HepG2 (cell line): ENCODE results near the gene GSAP. TPM values are rescaled to one million over a fixed set of nuclear protein-coding genes. Genes with fewer than 3 reads are reported as not detected.
A peak's percentile ranks its signal among the peaks of the same experiment; 100 is the strongest.

Experiments
- ATAC-seq: fragments of 200-7000 bp; cut with Tn5 transposase; 3 replicates; pipeline ENCODE4 v1.9.1; 2020; ENCODE audit warnings: mild to moderate bottlenecking, moderate library complexity
- BruUV-seq: library from RNA; stranded (reverse); fragments of 400-500 nt; replicated peaks from 2 replicates; lab custom pipeline; 2021; lab: Mats Ljungman, UMichigan
- CTCF ChIA-PET: fragments of 300-600 bp; formaldehyde crosslinking; extraction: SDS; loops from one replicate; lab custom pipeline; 2021; ENCODE audit warnings: low total read pairs, inconsistent platforms, low intra/inter-chr PET ratio; lab: Yijun Ruan, JAX
- POLR2A ChIA-PET: fragments of 350-600 bp; sonication (Branson Sonifier 250); formaldehyde crosslinking; loops from one replicate; lab custom pipeline; 2020; ENCODE audit warnings: antibody characterized with exemption, inconsistent platforms; lab: Yijun Ruan, JAX
- DNase-seq: peaks from one replicate; pipeline ENCODE4 v3.0.0-alpha.2; 2015; ENCODE audit warnings: low spot score
- FAIRE-seq: peaks from 3 replicates; lab custom pipeline; 2011; peaks lifted over from hg19 to GRCh38; lab: Jason Lieb, UNC
- H2AFZ ChIP-seq: one replicate; pipeline ENCODE4 v1.6.1; 2011; ENCODE audit warnings: low read length, inconsistent platforms
- H3K27ac ChIP-seq: fragments of 300-600 bp; 3 replicates; pipeline ENCODE4 v1.8.0; 2011; ENCODE audit warnings: mixed run types, mild to moderate bottlenecking, mixed read lengths, low read length, inconsistent platforms; ENCODE audit not compliant: insufficient read depth; ENCODE audit errors: extremely low read length
- H3K27me3 ChIP-seq, 2 experiments: fragments of 200-600 bp in 1 of 2; 2 replicates in 1 of 2; 3 replicates in 1 of 2; pipeline versions ENCODE4 v1.6.0 to v1.8.0; 2011; ENCODE audit warnings: low read length in 2 of 2, mild to moderate bottlenecking in 2 of 2, moderate library complexity in 2 of 2, inconsistent platforms in 1 of 2; ENCODE audit not compliant: insufficient read depth in 2 of 2, control insufficient read depth in 1 of 2
- H3K36me3 ChIP-seq, 2 experiments: fragments of 200-600 bp in 1 of 2; replicated peaks in 1 of 2; 2 replicates in 1 of 2; 3 replicates in 1 of 2; pipeline versions ENCODE4 v1.5.1 to v1.8.0; 2011; ENCODE audit warnings: low read length in 2 of 2, inconsistent platforms in 1 of 2; ENCODE audit not compliant: insufficient read depth in 2 of 2, control insufficient read depth in 1 of 2
- H3K4me1 ChIP-seq: 2 replicates; pipeline ENCODE4 v1.5.1; 2012; ENCODE audit warnings: low read length, inconsistent platforms; ENCODE audit not compliant: insufficient read depth
- H3K4me2 ChIP-seq: 2 replicates; pipeline ENCODE4 v1.6.0; 2011; ENCODE audit warnings: low read depth, low read length, inconsistent platforms
- H3K4me3 ChIP-seq, 3 experiments: fragments of 200-600 bp in 1 of 3; sonication (generic), shearing (Covaris generic) in 1 of 3; replicated peaks in 1 of 3; 2 replicates each; pipeline ENCODE4 v1.5.1; 2011 to 2016; ENCODE audit warnings: low read length in 3 of 3, inconsistent platforms in 2 of 3, low read depth in 2 of 3, mild to moderate bottlenecking in 2 of 3, control low read depth in 1 of 3, mixed read lengths in 1 of 3; ENCODE audit not compliant: insufficient read depth in 1 of 3
- H3K79me2 ChIP-seq: one replicate; pipeline ENCODE4 v1.6.1; 2011; ENCODE audit warnings: low read length, inconsistent platforms; ENCODE audit not compliant: insufficient read depth
- H3K9ac ChIP-seq: 2 replicates; pipeline ENCODE4 v1.6.0; 2011; ENCODE audit warnings: mild to moderate bottlenecking, low read depth, low read length, inconsistent platforms; ENCODE audit not compliant: insufficient read depth
- H3K9me3 ChIP-seq: 2 replicates; pipeline ENCODE4 v1.5.1; 2012; ENCODE audit warnings: mild to moderate bottlenecking, low read length
- H4K20me1 ChIP-seq: 2 replicates; pipeline ENCODE4 v1.6.0; 2011; ENCODE audit warnings: inconsistent platforms, mild to moderate bottlenecking, low read length, moderate library complexity; ENCODE audit not compliant: insufficient read depth
- ATF6 ChIP-seq: sonication (generic); formaldehyde crosslinking; conservative IDR thresholded peaks from 2 replicates; pipeline ENCODE4 v1.4.0; 2020; ENCODE audit warnings: missing genetic modification reagents
- HNF1B ChIP-seq: sonication (generic); formaldehyde crosslinking; IDR thresholded peaks from 2 replicates; pipeline ENCODE4 v1.5.1; 2020; ENCODE audit warnings: mild to moderate bottlenecking, moderate library complexity, missing genetic modification reagents
- KAT2B ChIP-seq: fragments of 150-350 bp; IDR thresholded peaks from 2 replicates; pipeline ENCODE4 v1.6.1; 2014; ENCODE audit warnings: low read depth, low read length, borderline replicate concordance
- MEIS2 ChIP-seq: sonication (generic); formaldehyde crosslinking; IDR thresholded peaks from 2 replicates; pipeline ENCODE4 v1.9.0; 2021; ENCODE audit warnings: mild to moderate bottlenecking, missing genetic modification reagents
- RARA ChIP-seq: IDR thresholded peaks from 2 replicates; pipeline ENCODE4 v1.6.1; 2016; ENCODE audit warnings: missing genetic modification reagents, missing compliant biosample characterization
- WGBS: methylation state at CpG from one replicate; pipeline ENCODE4 v1.1.6; 2017; ENCODE audit warnings: low lambda C conversion rate; 5-methylcytosine and 5-hydroxymethylcytosine counted together
- in situ Hi-C: cut with HindIII; loops from 2 replicates; pipeline ENCODE4 v1.10.0; 2017; ENCODE audit warnings: low pct_unique_long_range_greater_than_20kb; ENCODE audit not compliant: extremely low pct_ligation_motif_present
- intact Hi-C: fragments of 100-400 bp; cut with micrococcal nuclease; formaldehyde crosslinking; loops from one replicate; pipeline ENCODE4 v1.10.0; 2022; ENCODE audit not compliant: unreplicated experiment
- polyA plus RNA-seq, 8 experiments: library from polyadenylated mRNA; depleted of rRNA in 3 of 8; stranded (reverse) in 7 of 8; unstranded in 1 of 8; fragments of >200 nt; fragmentation: Illumina TruSeq in 4 of 8; extraction: Trizol in 4 of 8; gene quantifications; 2 replicates each; pipeline versions ENCODE4 v1.2.1 to v1.2.3, GENCODE V29; 2011 to 2016; ENCODE audit warnings: low read depth in 4 of 8, missing spikeins in 1 of 8, mixed read lengths in 1 of 8; ENCODE audit not compliant: insufficient read depth in 1 of 8
- total RNA-seq, 5 experiments: library from RNA; depleted of rRNA; stranded (reverse); fragments of >200 nt; fragmentation: Illumina TruSeq; extraction: Trizol; gene quantifications; 2 replicates each; pipeline ENCODE4 v1.2.3, GENCODE V29; 2016; ENCODE audit warnings: low read depth in 1 of 5
- TF ChIP-seq, protein P1 (sequence below): IDR thresholded peaks from 2 replicates; pipeline ENCODE4 v1.6.1; 2016
- TF ChIP-seq, protein P2 (sequence below): sonication (generic); formaldehyde crosslinking; IDR thresholded peaks from 2 replicates; pipeline ENCODE4 v1.5.0; 2020; ENCODE audit warnings: missing genetic modification reagents, mild to moderate bottlenecking, borderline replicate concordance

GSAP gene
- total and polyA plus RNA-seq, 2 of the 13 experiments (the other 11 are each of a cell fraction or from before 2014, with no cell fraction given), result 34.6 to 40.6 TPM

DNA sequence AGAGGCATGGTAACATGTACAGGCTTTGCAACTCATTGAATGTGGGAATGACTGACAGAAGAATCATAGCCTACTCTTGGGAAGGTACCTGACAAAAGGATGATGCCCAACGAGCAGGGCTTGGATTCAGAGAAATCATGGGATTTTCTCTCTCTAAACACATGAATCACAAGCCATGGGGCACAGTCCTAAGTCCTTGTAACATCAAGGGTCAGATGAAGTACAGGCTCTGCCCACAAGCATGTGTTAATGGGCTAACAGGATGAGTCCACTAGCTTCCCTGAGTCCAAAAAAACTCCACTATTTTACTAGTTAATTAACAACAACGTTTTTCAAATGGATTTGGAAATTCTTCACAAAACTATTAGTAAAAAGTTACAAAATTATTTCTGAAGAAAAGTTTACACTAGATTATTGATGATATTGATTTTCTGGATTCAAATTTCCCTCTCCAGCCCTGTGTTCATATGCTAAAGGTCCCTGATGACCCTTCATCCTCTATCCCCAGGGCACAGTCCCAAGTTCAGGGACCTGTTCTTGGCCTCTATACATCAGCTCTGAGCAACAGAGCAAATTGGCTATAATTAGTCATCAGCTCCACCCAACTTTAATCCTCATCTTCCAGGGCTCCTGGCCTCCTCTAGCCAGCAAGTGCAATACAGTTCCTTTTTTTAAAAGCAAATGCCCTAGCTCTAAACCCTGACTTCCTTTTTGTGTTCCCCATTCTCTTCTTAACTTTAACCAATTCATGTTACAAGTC, 99.8 kb downstream of the GSAP start:
- intact Hi-C loops, result no loop called here
- WGBS, result 30% methylated on average over 2 of the region's 2 CpGs
- Histone ChIP-seq H3K36me3 (peaks cover 23 to 56% of the 10 kb centered on the region in 2 experiments), H3K4me2 (no peak overlapping the region), H2AFZ (no peak overlapping the region), H4K20me1 (no peaks in the 10 kb centered on the region), H3K27ac (peak overlapping the region; percentile 14), H3K9ac (no peak overlapping the region), H3K9me3 (no peaks in the 10 kb centered on the region), H3K4me1 (peaks cover 11% of the 10 kb centered on the region), H3K4me3 (no peak overlapping the region), H3K79me2 (no peaks in the 10 kb centered on the region), H3K27me3 (no peaks in the 10 kb centered on the region)
- in situ Hi-C loops, result no loop called here
- no TSS peak for BruUV-seq
- ChIA-PET POLR2A (no interaction called here), CTCF (no interaction called here)
- 0 out of 2 replicates have a peak, but pooled peaks have one; percentile 11 for TF ChIP-seq RARA (CRISPR knock-in tag)
- no peak for TF ChIP-seq HNF1B (CRISPR knock-in tag)
- TF ChIP-seq KAT2B, result peak; percentile 83
- DNase-seq (no peak), FAIRE-seq (no peak), ATAC-seq (peak; percentile 90)

GRCh38 chr7:77315182-77315591, 101.0 kb downstream of the GSAP start:
- no TSS peak for BruUV-seq
- no peak overlapping the region for H3K27ac ChIP-seq
- DNase-seq, result no peak
- in situ Hi-C loops (no loop called here), intact Hi-C loops (no loop called here)
- no peak overlapping the region for H3K4me3 ChIP-seq
- no peak overlapping the region for H2AFZ ChIP-seq
- H3K9ac ChIP-seq, result no peak overlapping the region
- H3K4me2 ChIP-seq, result no peak overlapping the region
- ATAC-seq, result no peak
- H3K9me3 ChIP-seq, result no peaks in the 10 kb centered on the region
- ChIA-PET CTCF (no interaction called here), POLR2A (no interaction called here)
- 100% methylated on average over 3 of the region's 3 CpGs for WGBS
- H3K27me3 ChIP-seq, result no peaks in the 10 kb centered on the region
- H3K4me1 ChIP-seq, result peaks cover 11% of the 10 kb centered on the region
- H3K36me3 ChIP-seq, result peaks cover 20 to 49% of the 10 kb centered on the region in 2 experiments
- H4K20me1 ChIP-seq, result no peaks in the 10 kb centered on the region
- no peak for FAIRE-seq
- H3K79me2 ChIP-seq, result no peaks in the 10 kb centered on the region
- TF ChIP-seq, protein P1, sequence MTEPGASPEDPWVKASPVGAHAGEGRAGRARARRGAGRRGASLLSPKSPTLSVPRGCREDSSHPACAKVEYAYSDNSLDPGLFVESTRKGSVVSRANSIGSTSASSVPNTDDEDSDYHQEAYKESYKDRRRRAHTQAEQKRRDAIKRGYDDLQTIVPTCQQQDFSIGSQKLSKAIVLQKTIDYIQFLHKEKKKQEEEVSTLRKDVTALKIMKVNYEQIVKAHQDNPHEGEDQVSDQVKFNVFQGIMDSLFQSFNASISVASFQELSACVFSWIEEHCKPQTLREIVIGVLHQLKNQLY (CRISPR knock-in tag), result no peak
- no peak for TF ChIP-seq MEIS2
- TF ChIP-seq, protein P2, sequence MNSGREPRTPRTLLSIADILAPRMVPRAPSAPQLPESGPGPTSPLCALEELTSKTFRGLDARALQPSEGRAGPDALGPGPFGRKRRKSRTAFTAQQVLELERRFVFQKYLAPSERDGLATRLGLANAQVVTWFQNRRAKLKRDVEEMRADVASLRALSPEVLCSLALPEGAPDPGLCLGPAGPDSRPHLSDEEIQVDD (CRISPR knock-in tag), result no peak
- TF ChIP-seq ATF6, result no peak
